GM12878 (cell line): ENCODE results near the gene BRD1.

Source experiments
- BACH1 ChIP-seq: fragments of 450-650 bp; IDR thresholded peaks from 2 replicates; pipeline ENCODE4 v1.6.1; 2017; ENCODE audit warnings: mild to moderate bottlenecking, borderline replicate concordance
- BMI1 ChIP-seq: fragments of 450-650 bp; IDR thresholded peaks from 2 replicates; pipeline ENCODE4 v1.6.1; 2016; ENCODE audit warnings: mild to moderate bottlenecking, moderate library complexity, borderline replicate concordance
- CBFB ChIP-seq: IDR thresholded peaks from 2 replicates; pipeline ENCODE4 v1.6.1; 2016; ENCODE audit warnings: antibody characterized with exemption, low read depth
- CTCF ChIP-seq, 3 experiments: IDR thresholded peaks in 2 of 3; conservative IDR thresholded peaks in 1 of 3; 2 replicates each; pipeline ENCODE4 v1.5.1; 2011; ENCODE audit warnings: low read depth in 3 of 3, low read length in 3 of 3, mild to moderate bottlenecking in 3 of 3, control low read depth in 2 of 3, moderate library complexity in 2 of 3, inconsistent platforms in 1 of 3, mixed read lengths in 1 of 3; ENCODE audit not compliant: control insufficient read depth in 2 of 3, insufficient read depth in 1 of 3; ENCODE audit errors: extremely low read depth in 1 of 3
- EZH2 ChIP-seq: IDR thresholded peaks from 2 replicates; pipeline ENCODE4 v1.6.1; 2012; ENCODE audit warnings: low read depth, mild to moderate bottlenecking, control low read depth, inconsistent platforms, low read length, borderline replicate concordance; ENCODE audit not compliant: control insufficient read depth
- POLR2A ChIP-seq: IDR thresholded peaks from 2 replicates; pipeline ENCODE4 v1.6.1; 2011; ENCODE audit warnings: low read depth, mild to moderate bottlenecking, low read length
- POLR2AphosphoS5 ChIP-seq: IDR thresholded peaks from 2 replicates; pipeline ENCODE4 v1.6.1; 2011; ENCODE audit warnings: mild to moderate bottlenecking, low read length, inconsistent platforms
- RCOR1 ChIP-seq: conservative IDR thresholded peaks from 2 replicates; pipeline ENCODE4 v1.6.1; 2012; ENCODE audit warnings: low read depth, low read length, improper control_type of control experiment
- SIN3A ChIP-seq: IDR thresholded peaks from 2 replicates; pipeline ENCODE4 v1.6.1; 2012; ENCODE audit warnings: low read depth, low read length, improper control_type of control experiment
- TAF1 ChIP-seq: IDR thresholded peaks from 2 replicates; pipeline ENCODE4 v1.6.1; 2011; ENCODE audit warnings: mild to moderate bottlenecking, low read depth, low read length, borderline replicate concordance
- TCF7 ChIP-seq: IDR thresholded peaks from 2 replicates; pipeline ENCODE4 v1.6.1; 2014; ENCODE audit warnings: antibody characterized with exemption, borderline replicate concordance
- ZNF274 ChIP-seq: IDR thresholded peaks from one replicate; pipeline ENCODE4 v1.8.0; 2011; ENCODE audit not compliant: insufficient read length, insufficient read depth
- ZNF384 ChIP-seq: IDR thresholded peaks from 2 replicates; pipeline ENCODE4 v1.6.1; 2012; ENCODE audit warnings: low read depth, mild to moderate bottlenecking, low read length, improper control_type of control experiment, borderline replicate concordance

GRCh38 chr22:49863931-49864330 is 36.3 kb upstream of the BRD1 start:
- TF ChIP-seq CBFB (no peak), RCOR1 (no peak), CTCF (IDR thresholded peaks at IDR 0.05 in 2 of 3, conservative IDR thresholded peaks at IDR 0.05 in 1 of 3; ENCODE audit: control insufficient read depth in 2 of 3, extremely low read depth in 1 of 3, insufficient read depth in 1 of 3, low read depth in 3 of 3, low read length in 3 of 3) (no peak), ZNF274 (no peak), POLR2AphosphoS5 (no peak), POLR2A (no peak), TCF7 (no peak), BACH1 (no peak), TAF1 (no peak), SIN3A (no peak), BMI1 (no peak), ZNF384 (no peak), EZH2 (no peak)
